Cardiac fibroblast (primary cell): Measurements from ENCODE around the gene MOV10L1.

Source experiments
- DNase-seq, 2 donors: peaks; one replicate each; pipeline versions ENCODE4 v3.0.0 to v3.0.0-alpha.2; 2010; ENCODE audit warnings: low read depth in 2 of 2
- H3K4me3 ChIP-seq, 2 donors: replicated peaks in 1 of 2; 1 replicate in 1 of 2; 2 replicates in 1 of 2; pipeline ENCODE4 v1.5.1; 2011; ENCODE audit warnings: low read depth in 2 of 2, low read length in 2 of 2, mild to moderate bottlenecking in 2 of 2, moderate library complexity in 1 of 2
- CTCF ChIP-seq: IDR thresholded peaks from one replicate; pipeline ENCODE4 v1.5.1; 2011; ENCODE audit warnings: low read depth, mild to moderate bottlenecking, low read length, inconsistent platforms

Gene MOV10L1

GRCh38 chr22:50175921-50176849, 86.4 kb downstream of the MOV10L1 start:
- no peak for TF ChIP-seq CTCF
- DNase-seq = no peak
- no peak overlapping the region for H3K4me3 ChIP-seq

- no peak for DNase-seq
- TF ChIP-seq CTCF = no peak
Measured at GRCh38 chr22:50176850-50177536, 87.2 kb downstream of the MOV10L1 start.

GRCh38 chr22:50177537-50178470, 88.0 kb downstream of the MOV10L1 start:
- DNase-seq = no peak
- no peak for TF ChIP-seq CTCF
- H3K4me3 ChIP-seq = no peak overlapping the region

More at GRCh38 chr22:50176850-50177536, 87.2 kb downstream of the MOV10L1 start:
- no peak overlapping the region for H3K4me3 ChIP-seq

- H3K4me3 ChIP-seq = no peak overlapping the region
- TF ChIP-seq CTCF = no peak
- DNase-seq = no peak
Measured at GRCh38 chr22:50178471-50178864, 88.7 kb downstream of the MOV10L1 start.

GRCh38 chr22:50178871-50179869, 89.4 kb downstream of the MOV10L1 start:
- TF ChIP-seq CTCF = no peak
- DNase-seq = no peak
- H3K4me3 ChIP-seq = no peak overlapping the region
